Small intestine (tissue), 7 donors: ENCODE results near the gene HSFX1. TPM values are rescaled to one million over a fixed set of nuclear protein-coding genes. Genes with fewer than 3 reads are reported as not detected.
"Not testable (repeated sequence)": the region's sequence is repeated elsewhere in the genome, so short reads cannot be mapped to it uniquely, and the experiment has no call there.

ENCODE experiments used
- DNase-seq, 2 donors: peaks; one replicate each; pipeline versions ENCODE4 v3.0.0 to v3.0.0-alpha.2; 2013
- FAIRE-seq: peaks from 2 replicates; lab custom pipeline; 2012; peaks lifted over from hg19 to GRCh38; lab: Jason Lieb, UNC
- H3K27ac ChIP-seq, 3 donors: one replicate each; pipeline ENCODE4 v1.5.1; 2013; ENCODE audit warnings: low read length in 2 of 3, mild to moderate bottlenecking in 2 of 3, control low read depth in 1 of 3, inconsistent platforms in 1 of 3, low read depth in 1 of 3, moderate library complexity in 1 of 3
- H3K27me3 ChIP-seq, 3 donors: one replicate each; pipeline ENCODE4 v1.6.1; 2013; ENCODE audit warnings: low read length in 3 of 3, inconsistent platforms in 1 of 3; ENCODE audit not compliant: control insufficient read depth in 3 of 3, insufficient read depth in 3 of 3
- H3K36me3 ChIP-seq, 3 donors: one replicate each; pipeline ENCODE4 v1.6.1; 2013; ENCODE audit warnings: low read length in 3 of 3, inconsistent platforms in 1 of 3, low read depth in 1 of 3, mild to moderate bottlenecking in 1 of 3, moderate library complexity in 1 of 3; ENCODE audit not compliant: control insufficient read depth in 3 of 3, insufficient read depth in 2 of 3
- H3K4me1 ChIP-seq, 3 donors: one replicate each; pipeline ENCODE4 v1.6.1; 2013; ENCODE audit warnings: low read length in 2 of 3, inconsistent platforms in 1 of 3, low read depth in 1 of 3, mild to moderate bottlenecking in 1 of 3, moderate library complexity in 1 of 3; ENCODE audit not compliant: control insufficient read depth in 3 of 3, insufficient read depth in 2 of 3
- H3K4me3 ChIP-seq, 3 donors: one replicate each; pipeline ENCODE4 v1.5.1; 2013; ENCODE audit warnings: low read length in 3 of 3, control low read depth in 1 of 3, inconsistent platforms in 1 of 3, low read depth in 1 of 3, mild to moderate bottlenecking in 1 of 3, moderate library complexity in 1 of 3
- H3K9me3 ChIP-seq, 2 donors: one replicate each; pipeline ENCODE4 v1.6.1; 2013; ENCODE audit warnings: low read depth in 1 of 2, low read length in 1 of 2; ENCODE audit not compliant: control insufficient read depth in 2 of 2, insufficient read depth in 1 of 2
- WGBS, 3 donors: extraction: QIAGEN DNeasy Blood & Tissue Kit; methylation state at CpG; one replicate each; pipeline ENCODE4 v1.1.7; 2013; 5-methylcytosine and 5-hydroxymethylcytosine counted together
- polyA plus RNA-seq, 4 donors: library from polyadenylated mRNA; stranded (reverse) in 3 of 4; unstranded in 1 of 4; fragments of 200-250 nt in 3 of 4; fragments of 120-200 nt in 1 of 4; gene quantifications; one replicate each; pipeline versions ENCODE4 v1.2.1 to v1.2.3, GENCODE V29; 2013
- donor health status: healthy with polysubstance abuse.
- donor health status: control.
- donor health status: control.
- donor health status: Bipolar disorder and iron deficiency.
- donor health status: healthy.

HSFX1 gene
- polyA plus RNA-seq, 4 donors, result 0.37 to 3.2 TPM; not detected in 2

DNA sequence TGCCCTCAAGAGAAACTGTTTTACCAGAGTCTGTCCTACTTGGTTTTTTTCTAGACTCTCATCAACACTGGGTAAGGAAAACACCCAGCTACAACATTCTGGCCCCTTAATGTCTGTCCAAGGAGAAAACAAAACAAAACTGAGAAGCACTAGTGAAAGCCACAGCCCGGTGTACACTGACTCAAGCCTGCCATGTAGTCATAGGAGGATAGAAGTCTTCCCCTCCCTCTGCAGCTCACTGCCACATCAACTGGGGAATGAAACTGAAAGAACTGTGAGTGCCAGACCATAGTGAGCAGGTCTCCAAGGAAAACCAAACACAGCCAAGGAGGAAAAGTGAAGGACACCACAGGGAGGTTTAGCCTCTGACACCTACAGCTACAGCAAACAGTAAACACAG, 21.7 kb downstream of the HSFX1 start:
- no CpG with 5 or more reads among the region's 1 CpG for WGBS, 3 donors
- not testable (repeated sequence) for H3K27me3 ChIP-seq, H3K4me1 ChIP-seq, H3K9me3 ChIP-seq, H3K36me3 ChIP-seq, DNase-seq, H3K27ac ChIP-seq, H3K4me3 ChIP-seq
- FAIRE-seq, result peak; percentile 53

DNA sequence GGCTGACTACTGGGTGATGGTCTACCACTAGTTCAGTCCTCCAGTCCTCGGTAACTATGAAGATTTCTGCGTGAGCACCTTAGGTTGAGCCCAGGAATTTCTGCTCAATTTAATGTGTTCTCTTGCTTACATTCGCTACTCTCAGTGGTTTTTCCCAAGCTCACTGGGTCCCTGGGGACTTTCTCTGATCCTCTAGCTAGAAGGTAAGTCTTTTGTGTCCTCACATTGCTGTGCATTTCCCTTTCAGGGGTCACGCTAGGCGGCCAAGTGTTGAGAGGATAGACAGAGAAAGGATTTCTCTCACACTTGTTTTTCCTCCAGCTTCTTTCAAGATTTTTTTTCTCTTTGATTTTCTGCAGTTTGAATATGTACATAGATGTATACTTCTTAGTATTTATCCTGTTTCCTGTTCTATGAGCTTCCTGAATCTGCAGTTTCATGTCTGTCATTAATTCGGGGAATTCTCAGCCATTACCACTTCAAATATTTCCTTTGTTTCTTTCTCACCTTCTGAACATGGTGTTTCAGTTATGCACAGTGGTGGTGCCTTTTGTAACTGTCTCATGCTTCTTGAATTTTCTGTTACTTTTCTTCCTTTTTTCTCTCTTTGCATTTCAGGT, 25.3 kb downstream of the HSFX1 start:
- Histone ChIP-seq H3K27me3 (no peaks in the 10 kb centered on the region), H3K36me3 (no peaks in the 10 kb centered on the region), H3K9me3 (no peaks in the 10 kb centered on the region), H3K4me3 (no peak overlapping the region), H3K4me1 (no peaks in the 10 kb centered on the region), H3K27ac (no peak overlapping the region)
- no peak for DNase-seq
- no peak for FAIRE-seq
- 77 to 90% (median 80%) methylated on average over 6 of the region's 6 CpGs for WGBS, 3 donors

DNA sequence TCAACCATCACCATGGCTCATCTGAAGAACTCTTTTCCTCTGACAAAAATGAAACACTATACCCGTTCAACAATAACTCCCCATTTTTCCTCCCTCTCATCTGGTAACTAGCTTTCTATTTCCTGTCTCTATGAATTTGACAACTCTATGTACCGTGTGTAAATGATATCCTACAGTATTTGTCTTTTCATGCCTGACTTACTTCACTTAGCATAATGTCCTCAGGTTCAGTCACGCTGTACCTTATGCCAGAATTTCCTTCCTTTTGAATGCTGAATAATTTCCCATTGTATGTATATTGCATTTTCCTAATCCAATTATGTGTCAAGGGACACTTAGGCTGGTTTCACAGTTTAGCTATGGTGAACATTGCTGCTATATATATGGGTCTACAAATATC, 26.1 kb downstream of the HSFX1 start:
- Histone ChIP-seq H3K27me3 (no peaks in the 10 kb centered on the region), H3K36me3 (no peaks in the 10 kb centered on the region), H3K4me1 (no peaks in the 10 kb centered on the region), H3K9me3 (no peaks in the 10 kb centered on the region), H3K27ac (no peak overlapping the region), H3K4me3 (no peak overlapping the region)
- no peak for DNase-seq
- FAIRE-seq, result no peak
- WGBS, 3 donors, result 66 to 83% (median 73%) methylated on average over 3 of the region's 3 CpGs

DNA sequence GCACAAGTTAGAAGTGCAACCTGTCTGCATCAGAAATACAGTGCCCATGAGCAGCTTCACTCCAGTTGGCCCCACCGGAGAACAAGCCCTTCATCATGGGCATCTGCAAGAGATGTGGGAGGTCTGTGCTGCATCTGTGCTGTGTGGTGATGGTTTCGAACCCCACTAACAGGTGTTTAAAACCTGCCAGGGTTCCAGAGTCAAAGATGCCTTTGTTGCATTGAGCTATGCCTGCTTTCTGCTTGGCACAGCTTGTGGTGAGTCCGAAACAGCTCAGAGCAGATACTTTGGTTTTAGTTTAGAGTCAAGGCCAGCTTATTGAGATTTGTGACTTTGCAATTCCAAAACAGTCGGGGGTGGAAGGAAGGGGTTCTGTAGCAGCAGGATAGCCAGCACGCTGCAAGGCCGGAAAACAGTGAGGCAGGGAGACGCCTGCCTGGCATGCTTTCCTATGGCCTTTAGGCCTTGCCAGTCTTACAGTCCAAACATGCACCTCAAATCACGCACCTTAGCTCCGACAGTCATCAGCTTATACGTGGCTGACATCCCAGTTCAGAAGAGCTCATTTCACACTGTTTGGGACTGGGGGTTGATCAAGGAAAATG, 29.7 kb downstream of the HSFX1 start:
- DNase-seq (no peak), FAIRE-seq (no peak)
- no peaks in the 10 kb centered on the region for H3K9me3 ChIP-seq
- no peak overlapping the region for H3K4me3 ChIP-seq
- 84 to 91% (median 89%) methylated on average over 10 of the region's 10 CpGs for WGBS, 3 donors
- H3K36me3 ChIP-seq, result no peaks in the 10 kb centered on the region
- no peak overlapping the region for H3K27ac ChIP-seq
- H3K4me1 ChIP-seq, result no peaks in the 10 kb centered on the region
- H3K27me3 ChIP-seq, result no peaks in the 10 kb centered on the region

DNA sequence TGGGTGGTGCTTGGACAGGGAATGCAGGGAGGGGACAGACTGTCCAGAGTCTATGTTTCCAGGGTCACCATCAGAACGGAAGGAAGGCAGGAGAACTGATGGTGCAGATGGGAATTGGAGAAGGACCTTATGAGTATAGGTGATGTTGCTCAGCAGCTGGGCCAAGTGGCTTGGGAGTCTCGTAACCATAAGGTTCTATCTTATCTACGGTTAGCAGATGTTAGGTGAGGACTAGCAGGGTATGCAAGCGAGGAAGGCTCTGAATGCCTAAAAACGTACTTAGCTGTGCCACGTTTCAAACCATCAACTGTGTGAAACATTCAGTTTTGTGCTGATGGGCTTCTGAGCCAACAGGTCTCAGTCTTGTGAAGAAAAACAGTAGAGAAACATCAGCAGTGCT, 30.2 kb downstream of the HSFX1 start:
- no peaks in the 10 kb centered on the region for H3K4me1 ChIP-seq
- H3K9me3 ChIP-seq, result no peaks in the 10 kb centered on the region
- no peak overlapping the region for H3K27ac ChIP-seq
- no peaks in the 10 kb centered on the region for H3K36me3 ChIP-seq
- no peak for FAIRE-seq
- no peaks in the 10 kb centered on the region for H3K27me3 ChIP-seq
- no peak overlapping the region for H3K4me3 ChIP-seq
- DNase-seq, result no peak
- 70 to 87% (median 75%) methylated on average over 6 of the region's 6 CpGs for WGBS, 3 donors

DNA sequence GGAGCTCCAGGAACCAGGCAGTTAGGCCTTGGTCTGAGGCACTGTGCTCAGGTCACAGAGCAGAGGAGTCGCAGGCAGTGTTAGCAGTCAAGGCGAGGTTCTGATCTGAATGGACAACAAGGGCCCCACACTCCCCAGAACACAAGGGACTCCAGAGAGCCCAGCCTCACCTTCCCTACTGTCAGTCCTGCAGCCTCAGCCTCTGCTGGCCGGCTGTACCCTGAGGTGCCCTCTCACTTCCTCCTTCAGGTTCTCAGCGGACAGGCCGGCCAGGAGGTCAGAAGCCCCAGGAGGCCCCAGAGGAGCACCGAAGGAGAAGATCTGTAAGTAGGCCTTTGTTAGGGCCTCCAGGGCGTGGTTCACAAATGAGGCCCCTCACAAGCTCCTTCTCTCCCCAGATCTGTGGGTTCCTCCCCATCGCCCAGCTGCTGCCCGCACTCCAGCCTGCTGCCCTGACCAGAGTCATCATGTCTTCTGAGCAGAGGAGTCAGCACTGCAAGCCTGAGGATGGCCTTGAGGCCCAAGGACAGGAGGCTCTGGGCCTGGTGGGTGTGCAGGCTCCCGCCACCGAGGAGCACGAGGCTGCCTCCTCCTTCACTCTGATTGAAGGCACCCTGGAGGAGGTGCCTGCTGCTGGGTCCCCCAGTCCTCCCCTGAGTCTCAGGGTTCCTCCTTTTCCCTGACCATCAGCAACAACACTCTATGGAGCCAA, 34.0 kb downstream of the HSFX1 start:
- Histone ChIP-seq H3K27me3 (no peaks in the 10 kb centered on the region), H3K9me3 (no peaks in the 10 kb centered on the region), H3K4me3 (no peak overlapping the region), H3K4me1 (no peaks in the 10 kb centered on the region), H3K27ac (no peak overlapping the region), H3K36me3 (no peaks in the 10 kb centered on the region)
- WGBS, 3 donors, result 80 to 85% (median 82%) methylated on average over 6 to 12 of the region's 12 CpGs
- DNase-seq, result no peak
- no peak for FAIRE-seq

DNA sequence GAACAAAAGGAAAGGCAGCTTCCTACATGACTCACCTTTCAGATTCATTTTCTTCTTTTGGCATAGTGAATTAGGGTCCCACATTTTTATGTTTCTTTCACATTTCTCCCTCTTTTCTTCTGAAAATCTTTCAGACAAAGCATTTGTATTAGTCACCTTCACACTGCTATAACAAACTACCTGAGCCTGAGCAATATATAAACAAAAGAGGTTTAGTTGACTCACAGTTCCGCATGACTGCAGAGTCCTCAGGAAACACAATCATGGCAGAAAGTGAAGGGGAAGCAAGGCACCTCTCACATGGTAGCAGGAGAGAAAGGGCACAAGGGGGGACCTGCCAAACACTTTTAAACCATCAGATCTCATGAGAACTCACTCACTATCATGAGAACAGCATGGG, 44.8 kb downstream of the HSFX1 start:
- no peak for FAIRE-seq
- no peaks in the 10 kb centered on the region for H3K36me3 ChIP-seq
- DNase-seq, result no peak
- H3K9me3 ChIP-seq, result no peaks in the 10 kb centered on the region
- no peak overlapping the region for H3K4me3 ChIP-seq
- no peaks in the 10 kb centered on the region for H3K27me3 ChIP-seq
- H3K27ac ChIP-seq, result no peak overlapping the region
- WGBS, 3 donors, result 71 to 93% (median 79%) methylated on average over 1 of the region's 1 CpG
- H3K4me1 ChIP-seq, result no peaks in the 10 kb centered on the region

DNA sequence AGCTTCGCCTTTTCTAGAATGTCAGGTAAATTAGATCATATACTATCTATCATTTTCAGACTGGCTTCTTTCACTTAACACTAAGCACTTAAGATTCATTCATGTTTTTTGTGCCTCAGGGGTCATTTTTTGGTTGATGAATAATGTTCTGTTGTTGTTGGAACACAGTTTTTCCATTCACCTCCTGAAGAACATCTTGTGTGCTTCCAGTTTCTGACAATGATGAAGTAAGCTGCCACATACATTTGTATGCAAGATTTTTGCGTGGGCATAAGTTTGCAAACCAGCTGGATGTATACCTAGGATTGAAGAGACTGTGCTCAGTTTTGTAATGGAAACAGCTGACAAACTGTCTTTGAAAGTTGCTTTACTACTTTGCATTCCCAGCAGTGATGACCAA, 45.5 kb downstream of the HSFX1 start:
- no peaks in the 10 kb centered on the region for H3K36me3 ChIP-seq
- no peaks in the 10 kb centered on the region for H3K4me1 ChIP-seq
- no peaks in the 10 kb centered on the region for H3K27me3 ChIP-seq
- 57 to 79% (median 71%) methylated on average over 2 of the region's 2 CpGs for WGBS, 3 donors
- no peaks in the 10 kb centered on the region for H3K9me3 ChIP-seq
- no peak overlapping the region for H3K4me3 ChIP-seq
- H3K27ac ChIP-seq, result no peak overlapping the region
- DNase-seq, result no peak
- FAIRE-seq, result no peak
